Lung (tissue), 12 donors: ENCODE results near the gene HSPB7. TPM values are rescaled to one million over a fixed set of nuclear protein-coding genes. Genes with fewer than 3 reads are reported as not detected.

Source experiments
- ATAC-seq: fragments of 200-7000 bp; cut with Tn5 transposase; one replicate; pipeline ENCODE4 v1.9.1; 2020; ENCODE audit warnings: moderate number of reproducible peaks; ENCODE audit not compliant: insufficient read depth, low FRiP score
- DNase-seq, 3 donors: peaks; one replicate each; pipeline ENCODE4 v3.0.0-alpha.2; 2013 to 2017
- H3K27ac ChIP-seq, 2 donors: one replicate each; pipeline ENCODE4 v1.5.1; 2013; ENCODE audit warnings: mild to moderate bottlenecking in 2 of 2, moderate library complexity in 2 of 2, control low read depth in 1 of 2, inconsistent platforms in 1 of 2, low read depth in 1 of 2, low read length in 1 of 2
- H3K27me3 ChIP-seq, 3 donors: one replicate each; pipeline ENCODE4 v1.5.1; 2013; ENCODE audit warnings: low read length in 2 of 3; ENCODE audit not compliant: control insufficient read depth in 3 of 3, insufficient read depth in 3 of 3
- H3K36me3 ChIP-seq, 4 donors: one replicate each; pipeline ENCODE4 v1.5.1; 2013; ENCODE audit warnings: low read length in 4 of 4, mild to moderate bottlenecking in 1 of 4, moderate library complexity in 1 of 4; ENCODE audit not compliant: control insufficient read depth in 4 of 4, insufficient read depth in 4 of 4
- H3K4me1 ChIP-seq, 5 donors: one replicate each; pipeline ENCODE4 v1.5.1; 2013; ENCODE audit warnings: low read length in 5 of 5, mild to moderate bottlenecking in 2 of 5, moderate library complexity in 1 of 5; ENCODE audit not compliant: control insufficient read depth in 5 of 5, insufficient read depth in 5 of 5
- H3K4me3 ChIP-seq: one replicate; pipeline ENCODE4 v1.5.1; 2013; ENCODE audit warnings: mild to moderate bottlenecking, control low read depth, moderate library complexity
- H3K9ac ChIP-seq, 2 donors: one replicate each; pipeline ENCODE4 v1.5.1; 2013; ENCODE audit warnings: low read length in 2 of 2, control low read depth in 1 of 2; ENCODE audit not compliant: insufficient read depth in 1 of 2
- H3K9me3 ChIP-seq, 4 donors: one replicate each; pipeline ENCODE4 v1.5.1; 2013; ENCODE audit warnings: low read length in 3 of 4, mild to moderate bottlenecking in 1 of 4, moderate library complexity in 1 of 4; ENCODE audit not compliant: control insufficient read depth in 4 of 4, insufficient read depth in 3 of 4
- CTCF ChIP-seq: IDR thresholded peaks from 2 replicates; pipeline ENCODE4 v1.5.1; 2012; ENCODE audit warnings: mild to moderate bottlenecking; ENCODE audit errors: control extremely low read depth, extremely low read depth
- WGBS, 2 donors: extraction: QIAGEN DNeasy Blood & Tissue Kit; methylation state at CpG; one replicate each; pipeline ENCODE4 v1.1.7; 2013; 5-methylcytosine and 5-hydroxymethylcytosine counted together
- polyA plus RNA-seq, 2 donors: library from polyadenylated mRNA; stranded (reverse); fragments of 200-250 nt; gene quantifications; one replicate each; pipeline ENCODE4 v1.2.1, GENCODE V29; 2013
- total RNA-seq, 2 donors: library from RNA; depleted of rRNA in 1 of 2; stranded (reverse); fragments of >200 nt in 1 of 2; gene quantifications; one replicate each; pipeline ENCODE4 v1.2.1, GENCODE V29; 2014 to 2021
- donor health status: control.
- donor health status: control.
- donor health status: Bipolar disorder and iron deficiency.
- donor health status: healthy.
- donor health status: DM: yes; HTN: yes; CAD: no.

Gene HSPB7
- total and polyA plus RNA-seq, 4 donors = 2.4 to 34.2 (median 11.4) TPM

- WGBS, 2 donors = 89 to 95% methylated on average over 11 of the region's 11 CpGs
These were observed 8.2 kb downstream of the HSPB7 start for GRCh38 chr1:16009678-16010077.

GRCh38 chr1:16009030-16009460, 8.8 kb downstream of the HSPB7 start:
- DNase-seq (peak; percentile 78 to 84 (median 80)), ATAC-seq (no peak)
- Histone ChIP-seq H3K27me3 (no peaks in the 10 kb centered on the region), H3K9me3 (no peaks in the 10 kb centered on the region), H3K9ac (no peak overlapping the region), H3K36me3 (no peaks in the 10 kb centered on the region), H3K4me1 (peaks cover 0 to 6% (median under 1%) of the 10 kb centered on the region in 5 donors), H3K27ac (no peak overlapping the region), H3K4me3 (no peak overlapping the region)
- TF ChIP-seq CTCF = peak; percentile 80
- WGBS, 2 donors = 5 to 9% methylated on average over 4 of the region's 4 CpGs

More at GRCh38 chr1:16009678-16010077, 8.2 kb downstream of the HSPB7 start:
- Histone ChIP-seq H3K4me3 (no peak overlapping the region), H3K27me3 (no peaks in the 10 kb centered on the region), H3K4me1 (peaks cover 0 to 13% (median 0%) of the 10 kb centered on the region in 5 donors), H3K27ac (no peak overlapping the region), H3K9ac (no peak overlapping the region), H3K9me3 (no peaks in the 10 kb centered on the region), H3K36me3 (no peaks in the 10 kb centered on the region)
- ATAC-seq (no peak), DNase-seq (no peak)
- no peak for TF ChIP-seq CTCF

GRCh38 chr1:16007671-16008341, 10.0 kb downstream of the HSPB7 start:
- no peaks in the 10 kb centered on the region for H3K36me3 ChIP-seq
- ATAC-seq (no peak), DNase-seq (no peak)
- H3K9me3 ChIP-seq = no peaks in the 10 kb centered on the region
- H3K27me3 ChIP-seq = no peaks in the 10 kb centered on the region
- peaks cover 0 to 4% (median 0%) of the 10 kb centered on the region in 5 donors for H3K4me1 ChIP-seq
- no peak overlapping the region for H3K4me3 ChIP-seq
- no peak overlapping the region for H3K27ac ChIP-seq
- TF ChIP-seq CTCF = no peak
- no peak overlapping the region for H3K9ac ChIP-seq
- 69 to 77% methylated on average over 6 of the region's 6 CpGs for WGBS, 2 donors
